Liver (tissue), 3 donors: ENCODE measurements around the gene HDAC10.

Source experiments
- CTCF ChIP-seq: fragments of 150-350 bp; IDR thresholded peaks from 2 replicates; pipeline ENCODE4 v1.5.1; 2017; ENCODE audit warnings: improper control_type of control experiment, low read depth, low read length; ENCODE audit not compliant: missing input control
- EGR1 ChIP-seq, 2 donors: IDR thresholded peaks; 2 replicates each; pipeline ENCODE4 v1.6.1; 2016 to 2018; ENCODE audit warnings: antibody characterized with exemption in 2 of 2, low read depth in 2 of 2
- FOXA1 ChIP-seq: IDR thresholded peaks from 2 replicates; pipeline ENCODE4 v1.6.1; 2016; ENCODE audit warnings: antibody characterized with exemption
- GABPA ChIP-seq, 2 donors: IDR thresholded peaks in 1 of 2; conservative IDR thresholded peaks in 1 of 2; 2 replicates each; pipeline ENCODE4 v1.6.1; 2016; ENCODE audit warnings: antibody characterized with exemption in 2 of 2, mild to moderate bottlenecking in 1 of 2, moderate library complexity in 1 of 2
- HNF4A ChIP-seq, 2 donors: conservative IDR thresholded peaks; 2 replicates each; pipeline ENCODE4 v1.6.1; 2016; ENCODE audit warnings: antibody characterized with exemption in 2 of 2, mild to moderate bottlenecking in 2 of 2
- JUND ChIP-seq, 2 donors: IDR thresholded peaks; 2 replicates each; pipeline ENCODE4 v1.6.1; 2016; ENCODE audit warnings: antibody characterized with exemption in 2 of 2
- MAX ChIP-seq: IDR thresholded peaks from 2 replicates; pipeline ENCODE4 v1.6.1; 2016; ENCODE audit warnings: antibody characterized with exemption
- NR2F2 ChIP-seq: IDR thresholded peaks from 2 replicates; pipeline ENCODE4 v1.6.1; 2016; ENCODE audit warnings: antibody characterized with exemption
- RAD21 ChIP-seq, 2 donors: IDR thresholded peaks; 2 replicates each; pipeline ENCODE4 v1.6.1; 2016; ENCODE audit warnings: antibody characterized with exemption in 2 of 2, mild to moderate bottlenecking in 2 of 2
- SP1 ChIP-seq: IDR thresholded peaks from 2 replicates; pipeline ENCODE4 v1.6.1; 2018; ENCODE audit warnings: antibody characterized with exemption, mild to moderate bottlenecking
- TAF1 ChIP-seq: conservative IDR thresholded peaks from 2 replicates; pipeline ENCODE4 v1.6.1; 2016; ENCODE audit warnings: antibody characterized with exemption, mild to moderate bottlenecking
- YY1 ChIP-seq: IDR thresholded peaks from 2 replicates; pipeline ENCODE4 v1.6.1; 2016; ENCODE audit warnings: antibody characterized with exemption, mild to moderate bottlenecking
- ZBTB33 ChIP-seq: IDR thresholded peaks from 2 replicates; pipeline ENCODE4 v1.6.1; 2016; ENCODE audit warnings: antibody characterized with exemption
- TF ChIP-seq, protein P1 (sequence below): IDR thresholded peaks from 2 replicates; pipeline ENCODE4 v1.6.1; 2016; ENCODE audit warnings: antibody characterized with exemption, mild to moderate bottlenecking
- donor health status: healthy.
- donor health status: healthy.

- no peak for TF ChIP-seq EGR1 (IDR thresholded peaks at IDR 0.05; ENCODE audit: low read depth in 2 of 2)
- TF ChIP-seq CTCF = no peak
- TF ChIP-seq NR2F2 = no peak
- TF ChIP-seq YY1 = no peak
- TF ChIP-seq RAD21 (IDR thresholded peaks at IDR 0.05) = no peak
- TF ChIP-seq, protein P1, sequence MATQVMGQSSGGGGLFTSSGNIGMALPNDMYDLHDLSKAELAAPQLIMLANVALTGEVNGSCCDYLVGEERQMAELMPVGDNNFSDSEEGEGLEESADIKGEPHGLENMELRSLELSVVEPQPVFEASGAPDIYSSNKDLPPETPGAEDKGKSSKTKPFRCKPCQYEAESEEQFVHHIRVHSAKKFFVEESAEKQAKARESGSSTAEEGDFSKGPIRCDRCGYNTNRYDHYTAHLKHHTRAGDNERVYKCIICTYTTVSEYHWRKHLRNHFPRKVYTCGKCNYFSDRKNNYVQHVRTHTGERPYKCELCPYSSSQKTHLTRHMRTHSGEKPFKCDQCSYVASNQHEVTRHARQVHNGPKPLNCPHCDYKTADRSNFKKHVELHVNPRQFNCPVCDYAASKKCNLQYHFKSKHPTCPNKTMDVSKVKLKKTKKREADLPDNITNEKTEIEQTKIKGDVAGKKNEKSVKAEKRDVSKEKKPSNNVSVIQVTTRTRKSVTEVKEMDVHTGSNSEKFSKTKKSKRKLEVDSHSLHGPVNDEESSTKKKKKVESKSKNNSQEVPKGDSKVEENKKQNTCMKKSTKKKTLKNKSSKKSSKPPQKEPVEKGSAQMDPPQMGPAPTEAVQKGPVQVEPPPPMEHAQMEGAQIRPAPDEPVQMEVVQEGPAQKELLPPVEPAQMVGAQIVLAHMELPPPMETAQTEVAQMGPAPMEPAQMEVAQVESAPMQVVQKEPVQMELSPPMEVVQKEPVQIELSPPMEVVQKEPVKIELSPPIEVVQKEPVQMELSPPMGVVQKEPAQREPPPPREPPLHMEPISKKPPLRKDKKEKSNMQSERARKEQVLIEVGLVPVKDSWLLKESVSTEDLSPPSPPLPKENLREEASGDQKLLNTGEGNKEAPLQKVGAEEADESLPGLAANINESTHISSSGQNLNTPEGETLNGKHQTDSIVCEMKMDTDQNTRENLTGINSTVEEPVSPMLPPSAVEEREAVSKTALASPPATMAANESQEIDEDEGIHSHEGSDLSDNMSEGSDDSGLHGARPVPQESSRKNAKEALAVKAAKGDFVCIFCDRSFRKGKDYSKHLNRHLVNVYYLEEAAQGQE = no peak
- TF ChIP-seq SP1 = no peak
- no peak for TF ChIP-seq ZBTB33
- TF ChIP-seq TAF1 = no peak
- no peak for TF ChIP-seq GABPA (IDR thresholded peaks at IDR 0.05 in 1 of 2, conservative IDR thresholded peaks at IDR 0.05 in 1 of 2)
- no peak for TF ChIP-seq JUND (IDR thresholded peaks at IDR 0.05)
- no peak for TF ChIP-seq FOXA1
- no peak for TF ChIP-seq MAX
- TF ChIP-seq HNF4A (conservative IDR thresholded peaks at IDR 0.05) = no peak
Measured at GRCh38 chr22:50258361-50259292, 7.6 kb upstream of the HDAC10 start.
